Activated CD4-positive, alpha-beta T cell treated with anti-CD3 and anti-CD28 coated beads for 24 hours (primary cell): ENCODE data around the gene TULP1.

Experiments used
- DNase-seq, 2 donors: peaks; one replicate each; pipeline ENCODE4 v3.0.0-alpha.2; 2020; ENCODE audit warnings: low read depth in 2 of 2

TULP1 gene

GRCh38 chr6:35465646-35466045 lies 47.0 kb downstream of the TULP1 start:
- DNase-seq = no peak

GRCh38 chr6:35463292-35463691 lies 49.4 kb downstream of the TULP1 start:
- DNase-seq = no peak

DNA sequence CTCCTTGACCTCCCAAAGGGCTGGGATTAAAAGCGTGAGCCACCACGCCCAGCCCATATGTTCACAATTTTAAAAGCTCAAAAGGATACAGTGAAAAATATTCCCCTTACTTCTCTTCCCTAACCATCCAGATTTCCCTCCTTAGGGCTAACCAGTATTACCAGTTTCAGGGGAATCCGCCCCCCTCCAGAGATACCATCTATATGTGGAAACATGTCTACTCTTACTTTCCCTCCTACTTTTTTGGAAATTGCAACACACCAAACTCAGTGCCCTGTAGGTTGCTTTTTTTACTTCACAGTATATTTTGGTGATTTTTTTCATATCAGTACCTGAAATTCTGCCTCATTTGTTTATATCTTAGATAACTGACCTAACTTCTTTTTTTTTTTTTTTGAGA lies 51.4 kb downstream of the TULP1 start:
- no peak for DNase-seq

- no peak for DNase-seq
Observed at GRCh38 chr6:35457907-35458306, 54.8 kb downstream of the TULP1 start.

DNA sequence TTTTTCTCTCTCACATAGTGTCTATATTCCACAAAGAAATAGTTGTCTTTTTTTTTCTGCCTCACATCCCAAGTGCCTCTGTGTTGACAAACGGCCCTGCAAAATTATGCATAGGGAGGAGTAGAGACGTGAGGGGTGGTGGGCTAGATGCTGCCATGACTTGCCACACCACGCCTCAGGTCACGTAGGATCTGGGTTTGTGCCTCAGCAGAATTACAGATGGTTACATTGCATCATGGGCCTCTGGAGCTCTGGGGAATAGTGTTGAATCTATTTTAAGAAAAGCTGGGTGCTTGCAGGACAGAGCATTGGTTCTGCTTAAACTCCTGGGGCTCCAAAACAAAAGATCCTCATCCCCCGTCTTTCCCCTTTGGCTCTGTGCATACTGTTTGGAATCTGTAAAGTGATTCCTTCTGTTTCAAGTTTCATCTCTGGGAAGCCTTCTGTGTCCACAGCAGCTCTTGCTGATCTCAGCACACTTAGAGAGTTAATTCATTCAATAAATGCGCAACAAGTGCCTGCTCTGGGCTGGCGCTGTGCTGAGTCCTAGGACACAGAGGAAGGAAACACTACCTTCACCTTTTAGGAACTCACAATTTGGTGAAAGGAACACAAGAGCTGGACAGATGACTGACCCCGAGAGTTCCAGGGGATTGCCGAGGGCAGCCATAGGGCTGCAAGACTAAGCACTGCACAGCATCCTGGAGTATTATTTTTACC lies 58.1 kb downstream of the TULP1 start:
- DNase-seq = no peak

DNA sequence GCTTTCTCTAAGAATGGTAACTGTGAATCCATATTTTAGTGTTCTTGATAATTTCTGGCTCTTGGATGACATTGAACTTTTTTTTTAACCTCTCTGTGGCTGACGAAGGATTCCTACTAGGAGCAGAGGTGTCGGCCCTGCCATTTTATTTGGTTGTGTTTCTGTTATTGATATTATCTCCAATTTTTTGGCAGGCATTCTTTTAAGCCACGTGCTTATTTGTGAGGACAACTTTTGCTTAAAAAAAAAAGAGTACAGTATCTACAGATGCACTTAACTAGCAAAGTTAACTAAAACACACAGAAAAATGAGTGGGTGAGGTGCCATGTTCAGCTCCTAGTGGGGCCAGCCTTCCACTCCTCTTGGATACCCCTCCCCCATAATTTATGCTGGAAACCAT lies 59.5 kb downstream of the TULP1 start:
- no peak for DNase-seq

- DNase-seq = peak; percentile 89 to 97
Observed at GRCh38 chr6:35452183-35453090, 60.3 kb downstream of the TULP1 start, which contains the start of gene FANCE. Gene FANCE (plus strand): TSS chr6:35452338. CDS start chr6:35452546, 208 bp downstream.

GRCh38 chr6:35451354-35452182 lies 61.1 kb downstream of the TULP1 start:
- no peak for DNase-seq

GRCh38 chr6:35449287-35449881 lies 63.3 kb downstream of the TULP1 start:
- DNase-seq = no peak

GRCh38 chr6:35448191-35448590 lies 64.5 kb downstream of the TULP1 start:
- DNase-seq = no peak
